ENCODE data around the gene KRTAP10-6. TPM values are rescaled to one million over a fixed set of nuclear protein-coding genes. Genes with fewer than 3 reads are reported as not detected.
"Not testable (repeated sequence)": the region's sequence is repeated elsewhere in the genome, so short reads cannot be mapped to it uniquely, and the experiment has no call there.

Gene KRTAP10-6
- total and polyA plus RNA-seq, 3 experiments from 2014 or later = not detected

DNA sequence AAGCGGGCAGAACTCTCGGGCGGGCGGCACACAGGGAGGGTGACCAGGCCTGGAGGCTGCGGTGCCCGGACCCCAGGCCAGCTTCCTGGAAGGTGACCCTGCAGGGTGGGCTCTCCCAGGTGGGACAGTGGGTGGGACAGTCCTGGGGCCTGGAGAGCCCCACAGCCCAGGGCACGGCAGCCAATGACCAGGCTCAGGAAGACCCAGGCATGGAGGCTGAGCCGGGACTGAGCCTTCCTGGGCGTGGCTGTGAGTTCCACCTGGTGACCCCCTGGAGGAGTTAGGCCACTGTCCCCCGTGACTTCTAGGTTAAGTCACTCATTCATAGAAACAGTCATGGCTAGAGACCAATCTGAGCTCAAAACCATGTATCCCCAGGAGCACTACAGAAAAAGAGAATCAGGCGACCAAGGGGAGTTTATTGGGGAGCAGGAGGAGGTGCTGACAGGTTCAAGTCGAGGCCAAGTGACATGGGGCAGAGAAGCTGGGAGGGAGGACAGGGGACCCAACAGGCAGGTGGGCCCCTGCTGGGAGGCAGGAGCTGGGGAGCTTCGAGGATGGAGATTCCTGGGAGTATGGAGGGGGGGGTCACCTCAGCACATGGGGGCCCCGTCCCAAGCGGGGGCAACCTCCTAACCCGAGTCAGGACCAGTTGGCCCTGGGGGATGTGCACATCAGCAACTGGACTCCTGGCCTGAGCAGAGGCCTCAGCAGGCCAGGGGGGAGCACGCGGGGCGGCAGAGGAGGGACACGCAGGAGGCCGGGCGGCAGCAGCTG is 13.1 kb downstream of the KRTAP10-6 start:
- no peak for DNase-seq
- no peaks in the 10 kb centered on the region for H3K36me3 ChIP-seq (ENCODE audit: insufficient read depth, low read length)
- no peak overlapping the region for H3K4me3 ChIP-seq (ENCODE audit: low read length)
- ChIA-PET POLR2A (no interaction called here), CTCF (no interaction called here)
- no peaks in the 10 kb centered on the region for H3K9me3 ChIP-seq (ENCODE audit: low read length)
- H3K27ac ChIP-seq (ENCODE audit: low read depth, low read length) = no peak overlapping the region
- peaks cover 5 to 20% (median 14%) of the 10 kb centered on the region in 3 donors for H3K4me1 Mint-ChIP-seq
- H3K27me3 ChIP-seq (ENCODE audit: insufficient read depth, low read length, poor library complexity, severe bottlenecking) = no peaks in the 10 kb centered on the region
- H3K36me3 Mint-ChIP-seq = peaks cover 0 to 35% (median 3%) of the 10 kb centered on the region in 3 donors
- peaks cover 9 to 19% of the 10 kb centered on the region in 2 donors for H3K27me3 Mint-ChIP-seq
- no peak overlapping the region for H3K4me3 Mint-ChIP-seq
- H3K9me3 Mint-ChIP-seq = peaks cover 19 to 46% (median 29%) of the 10 kb centered on the region in 5 donors
- peaks cover 3% of the 10 kb centered on the region for H3K4me1 ChIP-seq (ENCODE audit: insufficient read depth, low read length)
- peak overlapping the region in 1 of 8 donors; percentile 91 for H3K27ac Mint-ChIP-seq

GRCh38 chr21:44578371-44579055 is 13.8 kb downstream of the KRTAP10-6 start:
- no peak overlapping the region for H3K4me3 ChIP-seq (ENCODE audit: low read length)
- H3K36me3 ChIP-seq (ENCODE audit: insufficient read depth, low read length) = no peaks in the 10 kb centered on the region
- Mint-ChIP-seq H3K4me3 (no peak overlapping the region), H3K27me3 (peaks cover 4 to 19% of the 10 kb centered on the region in 2 donors), H3K36me3 (peaks cover 0 to 34% (median 3%) of the 10 kb centered on the region in 3 donors), H3K27ac (no peak overlapping the region), H3K9me3 (peaks cover 19 to 46% (median 29%) of the 10 kb centered on the region in 5 donors), H3K4me1 (peaks cover 5 to 13% (median 7%) of the 10 kb centered on the region in 3 donors)
- no peak overlapping the region for H3K27ac ChIP-seq (ENCODE audit: low read depth, low read length)
- H3K9me3 ChIP-seq (ENCODE audit: low read length) = no peaks in the 10 kb centered on the region
- DNase-seq = no peak
- CTCF ChIA-PET = no interaction called here
- no peaks in the 10 kb centered on the region for H3K27me3 ChIP-seq (ENCODE audit: insufficient read depth, low read length, poor library complexity, severe bottlenecking)
- POLR2A ChIA-PET = no interaction called here
- no peaks in the 10 kb centered on the region for H3K4me1 ChIP-seq (ENCODE audit: insufficient read depth, low read length)

DNA sequence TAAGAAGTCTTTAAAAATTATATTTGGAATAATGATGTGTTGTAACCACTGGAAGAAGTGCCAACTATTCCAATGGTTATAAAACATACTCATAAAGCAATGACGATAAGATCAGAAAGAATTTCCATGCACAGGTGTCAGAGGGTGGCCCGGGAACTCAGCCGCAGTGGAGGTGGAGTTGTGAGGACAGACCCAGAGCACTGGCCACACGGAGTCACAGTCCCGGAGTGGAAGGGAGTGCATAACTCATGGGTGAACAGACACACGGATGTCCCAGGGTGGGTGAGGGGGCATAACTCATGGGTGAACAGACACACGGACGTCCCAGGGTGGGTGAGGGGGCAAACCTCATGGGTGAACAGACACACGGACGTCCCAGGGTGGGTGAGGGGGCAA is 16.3 kb downstream of the KRTAP10-6 start:
- H3K4me3 ChIP-seq (ENCODE audit: low read length) = no peak overlapping the region
- peaks cover 12 to 31% (median 23%) of the 10 kb centered on the region in 5 donors for H3K9me3 Mint-ChIP-seq
- no peak for DNase-seq
- H3K36me3 Mint-ChIP-seq = peaks cover 0 to 17% (median 1%) of the 10 kb centered on the region in 3 donors
- no peak overlapping the region for H3K27ac ChIP-seq (ENCODE audit: low read depth, low read length)
- no peaks in the 10 kb centered on the region for H3K9me3 ChIP-seq (ENCODE audit: low read length)
- H3K4me3 Mint-ChIP-seq = no peak overlapping the region
- no peak overlapping the region for H3K27ac Mint-ChIP-seq
- H3K36me3 ChIP-seq (ENCODE audit: insufficient read depth, low read length) = no peaks in the 10 kb centered on the region
- ChIA-PET CTCF (no interaction called here), POLR2A (no interaction called here)
- H3K27me3 Mint-ChIP-seq = peaks cover 3 to 19% of the 10 kb centered on the region in 2 donors
- H3K27me3 ChIP-seq (ENCODE audit: insufficient read depth, low read length, poor library complexity, severe bottlenecking) = no peaks in the 10 kb centered on the region
- no peaks in the 10 kb centered on the region for H3K4me1 ChIP-seq (ENCODE audit: insufficient read depth, low read length)
- peaks cover 0 to 13% (median 4%) of the 10 kb centered on the region in 3 donors for H3K4me1 Mint-ChIP-seq

GRCh38 chr21:44575307-44576024 is 16.8 kb downstream of the KRTAP10-6 start:
- POLR2A ChIA-PET = no interaction called here
- H3K4me3 ChIP-seq (ENCODE audit: low read length) = no peak overlapping the region
- Mint-ChIP-seq H3K4me3 (no peak overlapping the region), H3K36me3 (peaks cover 0 to 17% (median 1%) of the 10 kb centered on the region in 3 donors), H3K27me3 (peaks cover 3 to 19% of the 10 kb centered on the region in 2 donors), H3K9me3 (peaks cover 10 to 27% (median 21%) of the 10 kb centered on the region in 5 donors), H3K4me1 (peaks cover 0 to 13% (median 4%) of the 10 kb centered on the region in 3 donors), H3K27ac (no peak overlapping the region)
- no peaks in the 10 kb centered on the region for H3K27me3 ChIP-seq (ENCODE audit: insufficient read depth, low read length, poor library complexity, severe bottlenecking)
- CTCF ChIA-PET = no interaction called here
- H3K27ac ChIP-seq (ENCODE audit: low read depth, low read length) = no peak overlapping the region
- no peaks in the 10 kb centered on the region for H3K36me3 ChIP-seq (ENCODE audit: insufficient read depth, low read length)
- no peaks in the 10 kb centered on the region for H3K4me1 ChIP-seq (ENCODE audit: insufficient read depth, low read length)
- no peaks in the 10 kb centered on the region for H3K9me3 ChIP-seq (ENCODE audit: low read length)
- DNase-seq = no peak

DNA sequence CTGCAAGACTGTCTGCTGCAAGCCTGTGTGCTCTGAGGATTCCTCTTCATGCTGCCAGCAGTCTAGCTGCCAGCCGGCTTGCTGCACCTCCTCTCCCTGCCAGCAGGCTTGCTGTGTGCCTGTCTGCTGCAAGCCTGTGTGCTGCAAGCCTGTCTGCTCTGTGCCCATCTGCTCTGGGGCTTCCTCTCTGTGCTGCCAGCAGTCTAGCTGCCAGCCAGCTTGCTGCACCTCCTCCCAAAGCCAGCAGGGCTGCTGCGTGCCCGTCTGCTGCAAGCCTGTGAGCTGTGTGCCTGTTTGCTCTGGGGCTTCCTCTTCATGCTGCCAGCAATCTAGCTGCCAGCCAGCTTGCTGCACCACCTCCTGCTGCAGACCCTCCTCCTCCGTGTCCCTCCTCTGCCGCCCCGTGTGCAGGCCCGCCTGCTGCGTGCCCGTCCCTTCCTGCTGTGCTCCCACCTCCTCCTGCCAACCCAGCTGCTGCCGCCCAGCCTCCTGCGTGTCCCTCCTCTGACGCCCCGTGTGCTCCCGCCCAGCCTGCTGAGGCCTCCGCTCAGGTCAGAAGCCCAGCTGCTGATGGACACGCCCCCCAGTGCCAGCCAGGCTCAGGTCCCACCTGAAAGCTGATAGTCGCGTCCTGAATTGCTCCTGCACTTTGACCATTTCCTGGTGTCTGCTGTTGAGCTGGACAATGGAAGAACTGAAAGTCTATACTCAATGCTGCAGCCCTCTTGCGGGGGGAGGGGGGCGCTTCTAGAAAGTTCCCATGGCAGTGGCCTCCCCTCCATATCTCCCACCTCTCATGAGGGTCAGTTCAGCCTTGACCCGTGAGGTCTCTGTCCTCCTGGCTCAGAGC is 17.6 kb downstream of the KRTAP10-6 start:
- ChIA-PET POLR2A (no interaction called here), CTCF (no interaction called here)
- Histone ChIP-seq H3K27me3 (ENCODE audit: insufficient read depth, low read length, poor library complexity, severe bottlenecking) (no peaks in the 10 kb centered on the region), H3K27ac (ENCODE audit: low read depth, low read length) (no peak overlapping the region), H3K4me3 (ENCODE audit: low read length) (no peak overlapping the region), H3K9me3 (ENCODE audit: low read length) (no peaks in the 10 kb centered on the region), H3K4me1 (ENCODE audit: insufficient read depth, low read length) (no peaks in the 10 kb centered on the region), H3K36me3 (ENCODE audit: insufficient read depth, low read length) (no peaks in the 10 kb centered on the region)
- H3K4me1 Mint-ChIP-seq = peaks cover 0 to 13% (median 4%) of the 10 kb centered on the region in 3 donors
- H3K27me3 Mint-ChIP-seq = peaks cover 4 to 20% of the 10 kb centered on the region in 2 donors
- no peak for DNase-seq
- peaks cover 0 to 17% (median 0%) of the 10 kb centered on the region in 3 donors for H3K36me3 Mint-ChIP-seq
- peak overlapping the region in 2 of 7 donors; percentile 32 to 66 for H3K4me3 Mint-ChIP-seq
- H3K27ac Mint-ChIP-seq = peak overlapping the region in 1 of 8 donors; percentile 34
- peaks cover 6 to 23% (median 17%) of the 10 kb centered on the region in 5 donors for H3K9me3 Mint-ChIP-seq

DNA sequence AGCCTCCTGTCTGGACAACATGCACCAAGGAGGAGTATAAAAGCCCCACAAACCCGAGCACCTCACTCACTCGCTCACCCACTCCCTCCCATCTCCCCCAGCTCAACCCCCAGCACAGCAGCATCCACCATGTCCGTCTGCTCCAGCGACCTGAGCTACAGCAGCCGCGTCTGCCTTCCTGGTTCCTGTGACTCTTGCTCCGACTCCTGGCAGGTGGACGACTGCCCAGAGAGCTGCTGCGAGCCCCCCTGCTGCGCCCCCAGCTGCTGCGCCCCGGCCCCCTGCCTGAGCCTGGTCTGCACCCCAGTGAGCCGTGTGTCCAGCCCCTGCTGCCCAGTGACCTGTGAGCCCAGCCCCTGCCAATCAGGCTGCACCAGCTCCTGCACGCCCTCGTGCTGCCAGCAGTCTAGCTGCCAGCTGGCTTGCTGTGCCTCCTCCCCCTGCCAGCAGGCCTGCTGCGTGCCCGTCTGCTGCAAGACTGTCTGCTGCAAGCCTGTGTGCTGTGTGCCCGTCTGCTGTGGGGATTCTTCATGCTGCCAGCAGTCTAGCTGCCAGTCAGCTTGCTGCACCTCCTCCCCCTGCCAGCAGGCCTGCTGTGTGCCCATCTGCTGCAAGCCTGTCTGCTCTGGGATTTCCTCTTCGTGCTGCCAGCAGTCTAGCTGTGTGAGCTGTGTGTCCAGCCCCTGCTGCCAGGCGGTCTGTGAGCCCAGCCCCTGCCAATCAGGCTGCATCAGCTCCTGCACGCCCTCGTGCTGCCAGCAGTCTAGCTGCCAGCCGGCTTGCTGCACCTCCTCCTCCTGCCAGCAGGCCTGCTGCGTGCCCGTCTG is 18.5 kb downstream of the KRTAP10-6 start, which contains the start of gene KRTAP10-4:
Gene KRTAP10-4 (plus strand): TSS at position 100 of the 827 bp plus-strand sequence. CDS start 30 bp downstream, at position 130.
- DNase-seq; H3K4me3 ChIP-seq (ENCODE audit: low read length); H3K36me3 ChIP-seq (ENCODE audit: insufficient read depth, low read length); H3K27ac ChIP-seq (ENCODE audit: low read depth, low read length); POLR2A ChIA-PET; H3K9me3 ChIP-seq (ENCODE audit: low read length); H3K27me3 ChIP-seq (ENCODE audit: insufficient read depth, low read length, poor library complexity, severe bottlenecking); CTCF ChIA-PET; H3K4me1 ChIP-seq (ENCODE audit: insufficient read depth, low read length): not testable (repeated sequence)
- Mint-ChIP-seq H3K36me3 (peaks cover 0 to 17% (median 0%) of the 10 kb centered on the region in 3 donors), H3K4me3 (peak within 1 kb of the TSS in 1 of 7 donors; percentile 67), H3K4me1 (peaks cover 0 to 13% (median 4%) of the 10 kb centered on the region in 3 donors), H3K27ac (peak within 1 kb of the TSS in 4 of 8 donors; percentile 11 to 94 (median 44)), H3K27me3 (peaks cover 10 to 21% of the 10 kb centered on the region in 2 donors), H3K9me3 (peaks cover 6 to 23% (median 15%) of the 10 kb centered on the region in 5 donors)
